GM18858 (cell line): ENCODE data around the gene RNU2-63P.
"Not testable (repeated sequence)": the region's sequence is repeated elsewhere in the genome, so short reads cannot be mapped to it uniquely, and the experiment has no call there.

ENCODE experiments used
- ATAC-seq: cut with Tn5 transposase; IDR thresholded peaks from one replicate; pipeline ENCODE4 v1.9.1; 2021; ENCODE audit not compliant: unreplicated experiment

The RNU2-63P gene

DNA sequence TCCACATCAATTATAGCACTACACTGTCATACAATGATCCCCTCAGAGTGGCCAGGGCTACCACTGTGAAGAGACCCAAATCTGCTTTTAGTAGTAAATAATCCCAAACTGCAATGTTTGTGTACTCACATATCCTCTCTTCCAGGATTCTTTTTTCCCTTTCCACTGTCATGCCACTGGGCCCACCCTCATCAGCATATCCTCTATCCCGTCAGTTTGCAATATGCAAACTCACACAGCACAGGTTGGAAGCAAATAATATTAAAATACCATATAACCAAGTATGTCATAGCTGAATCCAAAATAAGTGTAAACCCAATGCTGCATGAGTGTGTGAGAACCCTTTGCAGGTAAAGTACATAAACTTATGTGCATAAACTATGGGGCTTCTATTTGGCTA, 28.9 kb downstream of the RNU2-63P start:
- ATAC-seq: not testable (repeated sequence)

DNA sequence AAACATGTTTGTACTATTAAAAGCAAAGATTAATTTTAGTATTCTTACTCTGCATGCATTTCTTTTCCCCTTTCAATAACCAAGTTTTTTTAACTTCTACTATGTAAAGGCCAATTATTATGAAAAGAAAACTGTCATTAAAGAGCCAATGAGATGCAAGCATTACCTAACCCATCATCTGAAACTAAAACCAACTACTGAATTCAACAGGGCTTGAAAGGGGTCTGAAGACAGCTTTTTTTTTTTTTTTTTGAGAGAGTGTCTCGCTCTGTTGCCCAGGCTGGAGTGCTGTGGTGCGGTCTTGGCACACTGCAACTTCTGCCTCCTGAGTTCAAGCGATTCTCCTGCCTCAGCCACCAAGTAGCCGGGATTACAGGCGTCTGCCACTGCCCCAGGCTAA, 30.4 kb downstream of the RNU2-63P start:
- ATAC-seq: not testable (repeated sequence)

DNA sequence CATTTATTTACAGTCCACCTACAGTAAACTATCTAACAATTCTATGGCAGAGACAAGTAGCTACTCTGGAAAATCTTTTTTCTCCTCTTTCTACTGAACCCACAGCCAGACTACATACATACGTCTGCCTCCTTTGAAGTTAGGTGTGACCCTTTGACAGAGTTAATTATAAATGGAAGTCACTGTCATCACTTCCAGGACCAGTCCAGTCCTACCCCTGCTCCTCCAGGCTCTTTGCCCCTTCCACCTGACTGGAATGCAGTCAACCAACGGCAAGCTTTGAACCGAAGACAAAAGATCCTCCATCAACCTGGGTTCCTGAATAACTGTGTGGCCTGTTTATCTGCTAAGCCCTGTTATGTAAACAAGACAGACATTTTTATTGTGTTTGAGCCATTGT, 35.2 kb downstream of the RNU2-63P start:
- not testable (repeated sequence) for ATAC-seq

- not testable (repeated sequence) for ATAC-seq
These were observed 44.0 kb downstream of the RNU2-63P start for GRCh38 chr2:87972385-87972784.
